HG03432 (cell line): Measurements from ENCODE around the gene ADAMTS13.
A peak's percentile ranks its signal among the peaks of the same experiment; 100 is the strongest.

Experiments
- ATAC-seq: cut with Tn5 transposase; IDR thresholded peaks from one replicate; pipeline ENCODE4 v1.9.1; 2021; ENCODE audit warnings: mild to moderate bottlenecking, moderate library complexity; ENCODE audit not compliant: unreplicated experiment

ADAMTS13 gene

DNA sequence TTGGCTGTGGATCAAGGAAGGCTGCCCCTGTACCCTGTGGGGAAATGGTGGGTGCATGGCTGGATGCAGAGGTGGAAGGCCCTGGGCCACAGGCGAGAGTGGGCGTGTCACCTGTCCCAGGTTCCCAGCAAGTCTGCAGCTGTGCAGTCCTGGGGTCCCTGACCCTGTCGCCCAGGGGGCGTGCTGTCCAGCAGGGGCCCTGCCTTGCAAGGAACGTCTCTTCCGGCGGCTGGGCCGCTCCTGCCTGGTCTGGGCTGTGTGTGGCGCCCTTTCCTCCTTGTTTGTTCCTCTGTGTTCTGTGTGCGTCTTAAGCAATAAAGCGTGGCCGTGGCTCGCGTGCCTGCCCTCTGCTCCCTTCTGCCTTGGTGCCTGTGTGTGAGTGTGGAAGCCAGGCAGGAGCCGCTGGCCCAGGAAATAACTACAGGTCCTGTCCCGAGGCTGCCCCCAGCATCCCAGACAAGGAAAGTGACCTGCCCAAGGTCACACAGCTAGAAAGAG, 48.3 kb downstream of the ADAMTS13 start:
- no peak for ATAC-seq

- ATAC-seq = no peak
Measured at GRCh38 chr9:133470988-133471387, 48.8 kb downstream of the ADAMTS13 start.

GRCh38 chr9:133471551-133472276, 49.5 kb downstream of the ADAMTS13 start:
- no peak for ATAC-seq

GRCh38 chr9:133472277-133472645, 50.1 kb downstream of the ADAMTS13 start:
- ATAC-seq = no peak

DNA sequence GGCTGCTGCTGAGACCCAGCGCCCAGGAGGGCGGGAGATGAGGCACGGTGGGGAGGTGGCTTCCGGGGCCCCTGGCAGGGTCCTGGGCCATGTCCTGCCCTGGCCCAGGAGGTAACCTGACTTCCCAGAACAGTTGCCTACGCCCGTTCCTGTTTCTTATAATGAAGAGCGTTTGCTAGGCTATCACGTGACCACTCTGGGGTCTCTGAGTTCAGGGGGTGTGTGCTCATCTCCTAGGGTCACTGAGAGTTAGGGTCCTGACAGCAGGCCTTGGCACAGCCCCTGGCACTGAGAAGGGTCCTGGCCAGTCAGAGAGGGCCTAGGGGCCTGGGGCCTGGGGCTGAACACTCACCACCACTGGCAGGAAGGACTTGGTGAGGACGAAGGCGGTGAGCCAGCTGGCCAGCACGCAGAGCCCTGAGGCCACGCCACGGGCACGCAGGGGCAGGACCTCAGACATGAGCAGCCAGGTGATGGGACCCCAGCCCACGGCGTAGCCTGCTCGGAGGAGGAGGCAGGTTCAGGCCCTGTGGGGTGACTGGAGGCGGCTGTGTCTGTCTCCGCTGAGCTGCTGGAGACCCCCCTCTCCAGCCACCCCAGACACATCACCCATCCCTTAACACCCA, 50.7 kb downstream of the ADAMTS13 start:
- ATAC-seq = no peak

GRCh38 chr9:133473743-133474142, 51.6 kb downstream of the ADAMTS13 start:
- no peak for ATAC-seq

GRCh38 chr9:133474215-133474614, 52.0 kb downstream of the ADAMTS13 start:
- ATAC-seq = no peak

DNA sequence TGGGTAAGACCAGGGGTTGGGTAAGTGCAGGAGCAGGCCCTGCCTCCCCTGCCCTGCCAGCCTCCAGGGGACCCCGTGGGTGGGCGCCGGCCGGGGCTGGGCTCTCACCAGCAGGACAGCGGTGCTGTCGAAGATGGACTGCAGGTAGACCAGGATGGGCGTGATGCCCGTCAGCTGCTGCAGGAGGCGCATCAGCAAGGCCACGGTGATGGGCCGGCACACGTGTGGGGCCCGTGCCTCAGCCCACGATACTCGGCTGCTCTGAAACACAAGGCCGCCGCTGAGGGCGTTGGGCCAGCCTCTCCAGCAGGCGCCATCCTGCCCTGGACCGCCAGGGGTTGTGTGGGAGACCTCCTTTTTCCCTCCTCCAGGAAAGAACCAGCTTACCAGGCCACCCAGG, 52.7 kb downstream of the ADAMTS13 start:
- no peak for ATAC-seq

GRCh38 chr9:133475292-133476012, 53.3 kb downstream of the ADAMTS13 start:
- no peak for ATAC-seq

GRCh38 chr9:133476036-133476931, 54.1 kb downstream of the ADAMTS13 start:
- no peak for ATAC-seq

- ATAC-seq = no peak
Measured at GRCh38 chr9:133476941-133477340, 54.8 kb downstream of the ADAMTS13 start.

DNA sequence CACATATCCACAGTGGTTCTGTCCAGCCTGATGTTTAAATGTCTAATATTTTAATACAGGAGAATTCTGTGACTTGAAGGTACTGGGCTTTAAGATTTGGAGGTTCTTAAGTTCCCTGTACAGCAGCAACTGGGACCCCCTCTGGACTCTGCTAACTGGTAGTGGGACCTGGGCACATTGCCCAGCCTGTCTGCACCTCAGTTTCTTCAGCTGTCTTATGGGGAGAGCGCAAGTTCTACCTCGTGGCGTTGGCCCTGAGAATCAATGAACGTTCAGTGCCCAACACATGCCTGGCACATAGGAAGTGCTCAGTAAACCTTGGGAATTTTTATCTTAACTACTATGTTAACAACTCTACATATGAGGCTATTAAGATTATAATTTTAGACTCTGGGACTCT, 55.3 kb downstream of the ADAMTS13 start:
- no peak for ATAC-seq

GRCh38 chr9:133477992-133478850, 56.1 kb downstream of the ADAMTS13 start:
- ATAC-seq = peak; percentile 39

DNA sequence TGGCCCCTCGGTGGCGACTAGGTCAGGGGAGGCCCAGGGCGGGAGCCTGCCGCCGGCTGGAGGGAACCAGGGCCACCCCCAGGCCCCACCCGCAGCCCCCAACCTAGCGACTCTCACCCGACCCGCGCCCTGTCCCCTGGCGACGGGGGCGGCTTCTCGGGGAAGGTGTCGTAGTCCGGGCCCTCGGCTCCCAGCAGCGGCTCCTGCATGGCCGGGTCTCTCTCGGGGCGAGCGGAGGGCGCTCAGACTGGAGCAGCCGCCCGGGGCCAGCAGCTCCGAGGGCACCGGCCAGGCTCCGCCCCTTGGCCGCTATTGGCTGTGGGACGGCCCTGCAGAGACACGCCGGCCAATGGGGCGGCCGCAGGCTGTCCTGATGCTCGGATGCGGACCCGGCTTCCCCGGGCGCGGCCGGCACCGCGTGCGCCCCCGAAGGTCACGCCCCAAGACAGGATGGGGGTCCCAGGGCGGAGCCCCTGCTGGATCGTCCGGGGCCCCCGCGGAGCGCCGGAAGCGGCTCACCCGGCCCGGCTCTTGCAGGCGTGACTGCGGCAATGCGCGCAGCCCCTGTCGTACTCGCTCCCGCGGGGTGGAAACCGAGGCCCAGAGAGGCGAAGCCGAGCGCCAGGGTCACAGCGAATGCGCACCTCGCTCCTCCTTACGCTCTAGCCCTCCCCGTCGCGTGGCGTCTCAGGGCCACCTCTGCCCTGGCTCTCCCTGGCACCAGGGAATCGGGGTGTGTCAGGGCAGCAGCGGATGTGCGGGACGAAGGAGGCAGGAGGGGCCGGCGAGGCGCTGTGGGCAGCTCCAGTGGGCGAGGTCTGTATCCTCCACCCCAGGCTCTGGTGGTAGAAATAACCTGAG, 56.9 kb downstream of the ADAMTS13 start, which contains the start of gene SLC2A6:
TSS of gene SLC2A6 (minus strand) at position 249 of the 861 bp plus-strand sequence. CDS start at position 209, 40 bp downstream.
- peak; percentile 91 for ATAC-seq

DNA sequence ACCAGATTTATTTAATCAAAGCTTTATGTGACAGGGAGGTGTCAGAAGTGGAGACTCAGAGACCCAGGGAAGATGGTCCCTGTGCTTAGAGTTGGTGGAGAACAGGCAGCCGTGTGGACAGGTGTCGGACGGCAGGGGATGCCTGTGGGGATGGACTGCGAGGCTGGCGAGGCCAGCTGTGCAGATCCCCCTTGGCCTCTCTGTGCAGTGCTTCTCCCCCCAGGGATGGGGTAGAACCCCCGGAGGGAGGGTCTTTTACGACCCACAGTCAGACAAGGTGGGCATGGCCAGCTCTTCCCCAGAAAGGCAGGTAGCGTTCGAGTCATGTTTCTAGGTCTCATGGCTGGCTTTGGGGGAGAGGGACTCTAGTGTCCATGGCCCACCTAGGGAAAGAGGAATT, 61.4 kb downstream of the ADAMTS13 start:
- ATAC-seq = no peak

DNA sequence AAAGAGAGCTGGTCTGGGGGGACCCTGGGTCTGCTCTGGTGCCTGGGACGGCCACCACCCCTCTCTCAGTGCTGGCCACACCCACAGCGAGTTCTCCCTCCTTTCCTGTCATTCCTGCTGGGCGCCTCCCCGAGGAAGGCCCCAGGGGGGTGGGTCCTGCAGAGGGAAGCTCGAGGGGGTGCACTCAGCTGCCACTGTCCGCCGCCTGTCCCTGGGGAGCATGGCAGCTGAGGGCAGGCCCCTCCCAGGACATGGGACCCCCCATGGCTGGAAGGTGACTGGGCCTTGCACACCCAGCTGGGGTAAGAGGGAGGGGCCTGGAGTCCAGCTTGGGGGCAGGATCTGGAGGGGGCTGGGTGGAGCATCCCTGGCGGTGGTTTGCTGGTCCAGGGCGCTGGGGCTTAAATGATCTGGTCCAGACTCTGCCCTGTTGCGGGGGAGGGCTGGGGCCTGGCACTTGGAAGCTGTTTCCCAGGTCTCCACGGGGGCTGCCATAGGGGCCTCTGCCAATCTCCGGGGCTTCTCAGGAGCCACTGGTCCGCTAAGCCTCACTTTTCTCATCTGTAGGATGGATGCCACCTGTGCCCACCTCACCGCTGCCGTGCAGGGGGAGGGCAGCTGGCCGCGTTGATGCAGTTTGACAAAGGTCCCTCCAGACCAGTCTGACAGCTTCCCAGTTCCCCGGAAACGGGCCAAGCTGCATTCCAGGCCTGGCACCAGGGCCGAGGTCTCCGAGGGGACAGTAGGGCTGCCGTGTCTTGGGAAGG, 62.7 kb downstream of the ADAMTS13 start:
- ATAC-seq = no peak

DNA sequence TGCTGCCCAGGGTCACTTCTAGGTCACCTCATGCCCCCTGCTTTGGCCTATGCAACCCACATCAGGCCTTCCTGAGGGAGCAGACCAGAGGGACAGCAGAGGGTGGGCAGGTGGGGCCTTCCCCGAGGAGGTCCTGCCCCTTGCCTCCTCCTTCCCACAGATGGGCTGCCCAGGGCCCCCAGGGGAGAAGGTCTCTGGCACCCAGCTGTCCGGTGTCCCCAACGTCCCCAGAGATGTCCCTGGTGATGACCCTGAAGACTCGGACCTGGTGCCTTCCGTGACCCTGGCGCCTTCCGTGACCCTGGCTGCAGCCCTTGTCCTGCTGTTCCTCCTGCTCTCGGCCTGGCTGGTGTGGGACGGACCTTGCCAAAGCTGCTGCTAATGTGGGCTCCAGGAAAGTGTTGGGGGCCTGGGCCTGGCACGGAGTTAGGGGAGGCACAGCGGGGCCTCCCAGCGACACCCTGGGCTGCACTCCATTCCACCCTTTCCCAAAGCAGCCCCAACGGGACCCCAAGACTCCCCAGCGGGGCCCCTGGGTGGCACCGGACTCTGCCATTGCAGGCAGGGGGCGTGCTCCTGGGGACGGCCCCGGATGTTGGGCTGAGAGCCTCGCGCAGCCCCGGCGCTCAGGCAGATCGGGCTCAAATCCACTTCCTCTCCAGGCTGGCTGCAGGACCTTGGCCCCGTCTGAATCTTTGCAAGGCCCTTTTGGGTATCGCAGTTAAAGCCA, 63.5 kb downstream of the ADAMTS13 start:
- no peak for ATAC-seq
